Heart left ventricle (tissue), 13 donors: Measurements from ENCODE around the gene TPT1.

ENCODE experiments used
- POLR2A ChIP-seq, 2 donors: fragments of 450-650 bp; IDR thresholded peaks; one replicate each; pipeline ENCODE4 v1.6.1; 2017; ENCODE audit warnings: antibody characterized with exemption in 2 of 2, mild to moderate bottlenecking in 2 of 2, moderate library complexity in 2 of 2
- TF ChIP-seq, protein P1 (sequence below), 12 donors: fragments of 200-600 bp; sonication (generic) in 4 of 12; IDR thresholded peaks; one replicate each; pipeline versions ENCODE4 v1.5.0 to v1.8.0; 2018 to 2022; ENCODE audit warnings: antibody characterized with exemption in 12 of 12, mild to moderate bottlenecking in 5 of 12
- donor health status: ischemic (EF 13 %, LVEDD 7.1; RV severe dilation, severe dysfunction).
- donor health status: DM: no; HTN: yes; CAD: no.
- donor health status: DM: no; HTN: no; CAD: no.
- donor health status: ischemic (EF 25% LVEDD 6.9; RV normal size, moderate dysfunction).
- donor health status: ischemic (EF 25% LVEDD 5.7; RV mildly dilated, moderate dysfunction).
- donor health status: ischemic (EF 35%, LVEDD 5.7; RV mildly dilated, moderate dysfunction).
- donor health status: nonischemic (EF 11% LVEDD 7.7; RV severe dilation, severe dysfunction).
- donor health status: DM: yes; HTN: yes; CAD: no.
- donor health status: PGD.
- donor health status: ischemic (EF 29% LVEDD 5.4; RV normal size, mild dysfunction).
- donor health status: nonischemic (EF 23%, LVEDD 6.1; RV moderate dilation, normal function).

DNA sequence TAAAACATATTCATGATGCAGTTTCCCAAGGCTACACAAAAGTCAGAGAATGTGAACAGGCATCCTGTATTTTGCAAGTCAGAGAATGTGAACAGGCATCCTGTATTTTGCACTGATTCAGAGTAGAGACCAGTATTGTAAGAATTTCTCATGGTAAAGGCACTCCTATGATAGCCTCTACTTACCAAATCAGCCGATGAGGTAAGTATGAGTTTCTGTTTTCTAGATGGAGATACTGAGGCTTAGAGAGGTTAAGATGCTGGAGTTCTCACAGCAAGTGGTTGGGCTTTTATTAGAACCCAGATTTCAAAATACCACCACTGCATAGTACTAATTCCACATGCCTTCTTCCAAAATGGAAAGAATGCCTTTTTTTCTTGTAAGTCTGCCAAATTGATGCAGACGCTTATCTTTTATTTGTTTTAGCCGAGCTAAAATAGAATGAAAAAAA is 12.3 kb downstream of the TPT1 start:
- TF ChIP-seq, protein P1, sequence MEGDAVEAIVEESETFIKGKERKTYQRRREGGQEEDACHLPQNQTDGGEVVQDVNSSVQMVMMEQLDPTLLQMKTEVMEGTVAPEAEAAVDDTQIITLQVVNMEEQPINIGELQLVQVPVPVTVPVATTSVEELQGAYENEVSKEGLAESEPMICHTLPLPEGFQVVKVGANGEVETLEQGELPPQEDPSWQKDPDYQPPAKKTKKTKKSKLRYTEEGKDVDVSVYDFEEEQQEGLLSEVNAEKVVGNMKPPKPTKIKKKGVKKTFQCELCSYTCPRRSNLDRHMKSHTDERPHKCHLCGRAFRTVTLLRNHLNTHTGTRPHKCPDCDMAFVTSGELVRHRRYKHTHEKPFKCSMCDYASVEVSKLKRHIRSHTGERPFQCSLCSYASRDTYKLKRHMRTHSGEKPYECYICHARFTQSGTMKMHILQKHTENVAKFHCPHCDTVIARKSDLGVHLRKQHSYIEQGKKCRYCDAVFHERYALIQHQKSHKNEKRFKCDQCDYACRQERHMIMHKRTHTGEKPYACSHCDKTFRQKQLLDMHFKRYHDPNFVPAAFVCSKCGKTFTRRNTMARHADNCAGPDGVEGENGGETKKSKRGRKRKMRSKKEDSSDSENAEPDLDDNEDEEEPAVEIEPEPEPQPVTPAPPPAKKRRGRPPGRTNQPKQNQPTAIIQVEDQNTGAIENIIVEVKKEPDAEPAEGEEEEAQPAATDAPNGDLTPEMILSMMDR (IDR thresholded peaks at IDR 0.05), result no peak
- no peak for TF ChIP-seq POLR2A (IDR thresholded peaks at IDR 0.05)
